Measurements from ENCODE around the gene CLEC17A.
"Not testable (repeated sequence)": the region's sequence is repeated elsewhere in the genome, so short reads cannot be mapped to it uniquely, and the experiment has no call there.

CLEC17A gene

GRCh38 chr19:14599548-14600147, 16.8 kb downstream of the CLEC17A start:
- Histone ChIP-seq H3K9me3 (ENCODE audit: control insufficient read depth, low read length) (peaks cover 5% of the 10 kb centered on the region), H3K36me3 (ENCODE audit: control insufficient read depth, insufficient read depth, low read length, severe bottlenecking) (no peaks in the 10 kb centered on the region), H3K4me1 (ENCODE audit: control insufficient read depth, insufficient read depth, low read length) (no peaks in the 10 kb centered on the region), H3K4me3 (ENCODE audit: low read length) (no peak overlapping the region), H3K9ac (ENCODE audit: low read length) (no peak overlapping the region), H3K27me3 (replicated peaks; ENCODE audit: control insufficient read depth, insufficient read depth, low read length) (no peaks in the 10 kb centered on the region)
- no peak for DNase-seq (ENCODE audit: low read depth)

DNA sequence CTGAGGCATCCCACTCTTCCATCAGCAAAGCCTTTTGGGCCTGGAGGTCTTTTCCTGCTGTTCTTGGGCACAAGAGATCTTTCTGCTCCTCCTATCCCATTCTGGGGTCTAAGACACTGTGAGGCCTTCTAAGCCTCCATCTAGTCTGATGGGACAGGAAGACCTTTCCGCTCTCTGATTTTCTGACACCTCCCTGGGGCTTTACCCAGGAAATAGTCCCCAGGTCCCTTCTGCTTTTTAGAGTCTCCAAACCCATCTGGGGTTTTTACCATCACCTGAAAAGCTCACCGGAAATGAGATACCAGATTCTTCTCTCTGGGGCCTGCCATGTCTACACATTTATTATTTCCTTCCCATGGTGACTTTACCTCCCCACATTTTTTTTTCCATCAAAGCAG, 21.1 kb downstream of the CLEC17A start:
- no peaks in the 10 kb centered on the region for H3K36me3 ChIP-seq (ENCODE audit: control insufficient read depth, insufficient read depth, low read length, severe bottlenecking)
- no peak overlapping the region for H3K4me3 ChIP-seq (ENCODE audit: low read length)
- H3K4me1 ChIP-seq (ENCODE audit: control insufficient read depth, insufficient read depth, low read length) = no peaks in the 10 kb centered on the region
- no peak for DNase-seq (ENCODE audit: low read depth)
- peaks cover 5% of the 10 kb centered on the region for H3K9me3 ChIP-seq (ENCODE audit: control insufficient read depth, low read length)
- no peaks in the 10 kb centered on the region for H3K27me3 ChIP-seq (replicated peaks; ENCODE audit: control insufficient read depth, insufficient read depth, low read length)
- no peak overlapping the region for H3K9ac ChIP-seq (ENCODE audit: low read length)

GRCh38 chr19:14606627-14607026, 23.7 kb downstream of the CLEC17A start:
- H3K9ac ChIP-seq (ENCODE audit: low read length) = no peak overlapping the region
- H3K4me1 ChIP-seq (ENCODE audit: control insufficient read depth, insufficient read depth, low read length) = no peaks in the 10 kb centered on the region
- no peak for DNase-seq (ENCODE audit: low read depth)
- no peaks in the 10 kb centered on the region for H3K27me3 ChIP-seq (replicated peaks; ENCODE audit: control insufficient read depth, insufficient read depth, low read length)
- H3K4me3 ChIP-seq (ENCODE audit: low read length) = no peak overlapping the region
- no peaks in the 10 kb centered on the region for H3K36me3 ChIP-seq (ENCODE audit: control insufficient read depth, insufficient read depth, low read length, severe bottlenecking)
- H3K9me3 ChIP-seq (ENCODE audit: control insufficient read depth, low read length) = peaks cover 5% of the 10 kb centered on the region

DNA sequence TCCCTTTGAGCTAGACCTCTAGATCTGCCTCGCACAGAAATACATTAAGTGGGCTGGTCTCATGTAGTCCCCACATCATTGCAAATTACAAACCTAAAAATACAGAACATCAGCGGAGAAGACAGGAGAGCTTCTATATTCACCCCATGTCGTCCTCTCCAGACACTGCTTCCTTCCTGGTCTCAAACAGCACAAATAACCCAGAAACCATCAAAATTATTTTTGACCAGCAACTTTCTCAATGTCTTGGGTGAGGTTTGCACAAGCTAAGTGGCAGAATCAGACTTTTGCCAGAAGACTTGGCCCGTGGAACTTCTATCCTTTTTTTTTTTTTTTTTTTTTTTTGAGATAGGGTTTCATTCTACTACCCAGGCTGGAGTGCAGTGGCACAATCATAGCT, 28.2 kb downstream of the CLEC17A start:
- Histone ChIP-seq H3K4me3 (ENCODE audit: low read length) (no peak overlapping the region), H3K4me1 (ENCODE audit: control insufficient read depth, insufficient read depth, low read length) (no peaks in the 10 kb centered on the region), H3K27me3 (replicated peaks; ENCODE audit: control insufficient read depth, insufficient read depth, low read length) (no peaks in the 10 kb centered on the region), H3K9me3 (ENCODE audit: control insufficient read depth, low read length) (no peaks in the 10 kb centered on the region), H3K9ac (ENCODE audit: low read length) (no peak overlapping the region), H3K36me3 (ENCODE audit: control insufficient read depth, insufficient read depth, low read length, severe bottlenecking) (no peaks in the 10 kb centered on the region)
- DNase-seq (ENCODE audit: low read depth) = no peak

DNA sequence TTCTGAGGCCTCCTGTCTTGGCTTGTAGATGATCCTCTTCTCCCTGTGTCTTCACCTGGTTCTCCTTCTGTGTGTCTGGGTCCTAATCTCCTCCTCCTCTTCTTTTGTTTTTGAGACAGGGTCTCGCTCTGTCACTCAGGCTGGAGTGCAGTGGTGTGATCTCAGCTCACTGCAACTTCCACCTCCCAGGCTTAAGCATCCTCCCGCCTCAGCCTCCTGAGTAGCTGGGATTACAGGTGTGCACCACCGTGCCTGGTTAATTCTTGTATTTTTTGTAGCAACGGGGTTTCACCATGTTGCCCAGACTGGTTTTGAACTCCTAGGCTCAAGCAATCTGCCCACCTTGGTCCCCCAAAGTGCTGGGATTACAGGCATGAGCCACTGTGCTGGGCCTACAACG, 29.4 kb downstream of the CLEC17A start:
- not testable (repeated sequence) for H3K4me3 ChIP-seq (ENCODE audit: low read length); DNase-seq (ENCODE audit: low read depth); H3K9ac ChIP-seq (ENCODE audit: low read length); H3K27me3 ChIP-seq (replicated peaks; ENCODE audit: control insufficient read depth, insufficient read depth, low read length); H3K4me1 ChIP-seq (ENCODE audit: control insufficient read depth, insufficient read depth, low read length); H3K36me3 ChIP-seq (ENCODE audit: control insufficient read depth, insufficient read depth, low read length, severe bottlenecking); H3K9me3 ChIP-seq (ENCODE audit: control insufficient read depth, low read length)

DNA sequence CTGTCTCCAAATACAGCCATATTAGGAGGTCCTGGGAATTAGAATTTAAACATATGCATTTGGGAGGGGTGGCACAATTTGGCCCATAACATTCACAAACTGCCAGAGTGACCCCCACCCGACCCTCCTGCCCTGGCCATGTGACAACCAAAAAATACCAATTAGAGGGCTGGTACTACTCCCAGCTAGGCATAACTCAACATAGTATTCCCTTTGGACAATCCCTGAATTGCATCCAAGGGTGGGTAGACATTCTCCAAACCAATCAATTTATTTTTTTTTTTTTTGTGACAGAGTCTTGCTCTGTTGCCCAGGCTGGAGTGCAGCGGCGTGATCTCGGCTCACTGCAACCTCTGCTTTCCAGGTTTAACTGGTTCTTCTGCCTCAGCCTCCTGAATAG, 29.8 kb downstream of the CLEC17A start:
- no peaks in the 10 kb centered on the region for H3K36me3 ChIP-seq (ENCODE audit: control insufficient read depth, insufficient read depth, low read length, severe bottlenecking)
- DNase-seq (ENCODE audit: low read depth) = no peak
- no peak overlapping the region for H3K9ac ChIP-seq (ENCODE audit: low read length)
- H3K9me3 ChIP-seq (ENCODE audit: control insufficient read depth, low read length) = no peaks in the 10 kb centered on the region
- no peaks in the 10 kb centered on the region for H3K27me3 ChIP-seq (replicated peaks; ENCODE audit: control insufficient read depth, insufficient read depth, low read length)
- no peak overlapping the region for H3K4me3 ChIP-seq (ENCODE audit: low read length)
- no peaks in the 10 kb centered on the region for H3K4me1 ChIP-seq (ENCODE audit: control insufficient read depth, insufficient read depth, low read length)

GRCh38 chr19:14613399-14614098, 30.7 kb downstream of the CLEC17A start:
- H3K36me3 ChIP-seq (ENCODE audit: control insufficient read depth, insufficient read depth, low read length, severe bottlenecking); H3K9me3 ChIP-seq (ENCODE audit: control insufficient read depth, low read length); DNase-seq (ENCODE audit: low read depth); H3K9ac ChIP-seq (ENCODE audit: low read length); H3K27me3 ChIP-seq (replicated peaks; ENCODE audit: control insufficient read depth, insufficient read depth, low read length); H3K4me1 ChIP-seq (ENCODE audit: control insufficient read depth, insufficient read depth, low read length); H3K4me3 ChIP-seq (ENCODE audit: low read length): not testable (repeated sequence)

DNA sequence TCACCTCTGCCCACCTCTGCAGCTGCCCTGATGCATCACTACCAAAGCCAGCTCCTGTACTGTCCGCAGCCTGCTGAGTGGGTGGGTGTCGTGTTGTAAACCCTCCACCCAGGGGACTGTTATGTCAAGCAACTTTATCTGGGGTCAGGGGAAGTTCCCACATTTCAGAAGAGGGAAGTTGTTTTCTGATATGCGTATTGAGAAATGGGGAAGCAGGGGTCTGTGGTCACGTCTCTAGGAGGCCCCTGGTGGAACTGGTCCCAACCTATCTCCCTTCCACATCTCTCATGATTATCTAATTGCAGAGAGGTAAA, 31.2 kb downstream of the CLEC17A start:
- Histone ChIP-seq H3K9me3 (ENCODE audit: control insufficient read depth, low read length) (peaks cover 5% of the 10 kb centered on the region), H3K36me3 (ENCODE audit: control insufficient read depth, insufficient read depth, low read length, severe bottlenecking) (no peaks in the 10 kb centered on the region), H3K9ac (ENCODE audit: low read length) (no peak overlapping the region), H3K27me3 (replicated peaks; ENCODE audit: control insufficient read depth, insufficient read depth, low read length) (no peaks in the 10 kb centered on the region), H3K4me3 (ENCODE audit: low read length) (no peak overlapping the region), H3K4me1 (ENCODE audit: control insufficient read depth, insufficient read depth, low read length) (no peaks in the 10 kb centered on the region)
- no peak for DNase-seq (ENCODE audit: low read depth)

GRCh38 chr19:14615623-14616022, 32.7 kb downstream of the CLEC17A start:
- Histone ChIP-seq H3K9ac (ENCODE audit: low read length) (no peak overlapping the region), H3K4me1 (ENCODE audit: control insufficient read depth, insufficient read depth, low read length) (no peaks in the 10 kb centered on the region), H3K4me3 (ENCODE audit: low read length) (no peak overlapping the region), H3K9me3 (ENCODE audit: control insufficient read depth, low read length) (peaks cover 15% of the 10 kb centered on the region), H3K36me3 (ENCODE audit: control insufficient read depth, insufficient read depth, low read length, severe bottlenecking) (no peaks in the 10 kb centered on the region), H3K27me3 (replicated peaks; ENCODE audit: control insufficient read depth, insufficient read depth, low read length) (no peaks in the 10 kb centered on the region)
- DNase-seq (ENCODE audit: low read depth) = no peak

DNA sequence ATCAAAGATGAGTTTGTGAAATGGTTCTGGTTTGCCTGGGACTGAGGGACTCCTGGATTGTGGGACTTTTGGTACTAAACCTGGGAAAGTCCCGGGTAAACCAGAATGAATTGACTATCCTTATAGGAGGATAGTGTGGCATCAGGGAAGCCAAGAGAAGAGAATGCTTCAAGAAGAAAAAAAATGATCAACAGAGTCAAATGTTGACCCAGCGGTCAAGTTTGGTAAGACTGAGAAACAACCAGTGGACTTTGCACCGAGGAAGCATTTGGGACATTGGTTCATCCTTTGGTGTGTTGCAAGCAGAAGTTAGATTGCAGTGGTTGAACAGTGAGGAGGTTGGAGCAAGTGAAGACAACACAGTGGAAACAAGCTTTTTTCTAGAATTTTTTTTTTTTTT, 33.5 kb downstream of the CLEC17A start:
- no peaks in the 10 kb centered on the region for H3K36me3 ChIP-seq (ENCODE audit: control insufficient read depth, insufficient read depth, low read length, severe bottlenecking)
- no peak overlapping the region for H3K9ac ChIP-seq (ENCODE audit: low read length)
- no peaks in the 10 kb centered on the region for H3K4me1 ChIP-seq (ENCODE audit: control insufficient read depth, insufficient read depth, low read length)
- H3K4me3 ChIP-seq (ENCODE audit: low read length) = no peak overlapping the region
- no peaks in the 10 kb centered on the region for H3K27me3 ChIP-seq (replicated peaks; ENCODE audit: control insufficient read depth, insufficient read depth, low read length)
- no peak for DNase-seq (ENCODE audit: low read depth)
- H3K9me3 ChIP-seq (ENCODE audit: control insufficient read depth, low read length) = peaks cover 15% of the 10 kb centered on the region

GRCh38 chr19:14619404-14619803, 36.5 kb downstream of the CLEC17A start:
- H3K4me3 ChIP-seq (ENCODE audit: low read length) = no peak overlapping the region
- DNase-seq (ENCODE audit: low read depth) = no peak
- H3K36me3 ChIP-seq (ENCODE audit: control insufficient read depth, insufficient read depth, low read length, severe bottlenecking) = no peaks in the 10 kb centered on the region
- peaks cover 15% of the 10 kb centered on the region for H3K9me3 ChIP-seq (ENCODE audit: control insufficient read depth, low read length)
- H3K9ac ChIP-seq (ENCODE audit: low read length) = no peak overlapping the region
- no peaks in the 10 kb centered on the region for H3K4me1 ChIP-seq (ENCODE audit: control insufficient read depth, insufficient read depth, low read length)
- no peaks in the 10 kb centered on the region for H3K27me3 ChIP-seq (replicated peaks; ENCODE audit: control insufficient read depth, insufficient read depth, low read length)

- not testable (repeated sequence) for H3K27me3 ChIP-seq (replicated peaks; ENCODE audit: control insufficient read depth, insufficient read depth, low read length); H3K4me1 ChIP-seq (ENCODE audit: control insufficient read depth, insufficient read depth, low read length); H3K4me3 ChIP-seq (ENCODE audit: low read length); H3K9ac ChIP-seq (ENCODE audit: low read length); DNase-seq (ENCODE audit: low read depth); H3K36me3 ChIP-seq (ENCODE audit: control insufficient read depth, insufficient read depth, low read length, severe bottlenecking); H3K9me3 ChIP-seq (ENCODE audit: control insufficient read depth, low read length)
These were observed 41.6 kb downstream of the CLEC17A start for GRCh38 chr19:14624491-14624890.

Measured in adipocyte (in vitro differentiated cells).